ENCODE results near the gene OR6N2.

DNA sequence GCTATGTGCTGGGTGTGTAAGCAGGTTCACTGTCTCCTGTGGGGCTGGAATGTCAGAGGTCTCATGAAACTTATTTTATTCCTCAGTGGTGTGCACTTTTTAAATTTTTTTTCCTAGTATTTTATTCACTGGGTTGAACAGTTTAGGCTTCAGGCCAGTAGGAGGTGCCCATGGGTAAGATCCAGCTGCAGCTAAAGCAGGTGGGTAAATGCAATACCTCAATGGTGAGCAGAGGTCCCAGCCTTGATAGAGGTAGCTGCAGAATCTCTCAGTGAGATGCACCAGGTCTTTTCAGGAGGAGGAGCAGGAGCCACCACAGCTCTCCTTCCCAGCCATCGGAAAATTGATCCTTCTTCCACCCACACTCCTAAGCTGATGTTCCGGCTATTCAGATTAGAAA, 12.6 kb upstream of the OR6N2 start:
- no peak for TF ChIP-seq EZH2 (IDR thresholded peaks at IDR 0.05; ENCODE audit: low read depth)
- TF ChIP-seq CTCF (conservative IDR thresholded peaks at IDR 0.05) = no peak; the same call in 1 of the 2 replicates

All from PC-9 (cell line).